ENCODE measurements around the gene CFAP65. TPM values are rescaled to one million over a fixed set of nuclear protein-coding genes. Genes with fewer than 3 reads are reported as not detected.

Gene CFAP65
- total RNA-seq, 1 experiment from 2014 or later, result 0.52 TPM

DNA sequence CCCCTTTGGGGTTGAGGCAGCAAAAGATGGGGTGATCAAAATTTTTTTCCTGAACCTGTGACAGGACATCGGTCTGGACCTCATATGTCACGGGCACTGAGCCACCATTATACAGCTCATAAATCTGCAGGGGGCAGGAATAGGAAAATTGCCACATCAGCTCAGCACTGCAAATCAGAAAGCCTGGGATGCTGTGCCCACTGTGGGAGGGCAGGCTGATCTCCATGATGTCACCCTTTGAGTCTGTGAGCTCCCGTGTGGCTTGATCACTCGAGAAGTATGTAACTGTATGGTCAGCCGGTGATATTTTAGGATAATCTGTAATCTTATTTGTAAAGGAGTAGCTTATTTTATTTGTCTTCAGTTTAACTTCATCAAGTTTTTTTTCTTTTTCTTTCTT, 30.4 kb downstream of the CFAP65 start:
- H3K9ac ChIP-seq (ENCODE audit: low read length), result no peak overlapping the region
- H3K9me2 ChIP-seq (ENCODE audit: insufficient read depth), result no peaks in the 10 kb centered on the region
- H3K27me3 ChIP-seq (ENCODE audit: insufficient read depth, low read length), result no peaks in the 10 kb centered on the region
- BruUV-seq (replicated peaks), result no TSS peak
- H3K79me2 ChIP-seq (ENCODE audit: insufficient read depth, low read length), result no peaks in the 10 kb centered on the region
- no peaks in the 10 kb centered on the region for H3K4me1 ChIP-seq (ENCODE audit: control insufficient read depth in 1 of 2, insufficient read depth in 2 of 2, low read length in 2 of 2)
- CTCF ChIA-PET, result interaction anchor here (0.7 to 5.1 kb wide), 11 partner anchors 9 to 160 kb away, joined by 3 to 30 read pairs (median 4); no protein-coding TSS in a partner anchor
- ATAC-seq (no peak), DNase-seq (ENCODE audit: low read depth, low spot score) (no peak)
- H3K4me2 ChIP-seq (ENCODE audit: low read length), result no peak overlapping the region
- no peaks in the 10 kb centered on the region; a peak in 1 of 4 replicates for H3K9me3 ChIP-seq (ENCODE audit: control insufficient read depth in 1 of 2, insufficient read depth in 1 of 2, low read depth in 1 of 2, low read length in 2 of 2)
- H3K27ac ChIP-seq (ENCODE audit: low read depth, low read length), result no peak overlapping the region
- POLR2A ChIA-PET, result interaction anchor here (2.5 kb wide), 1 partner anchor 9 kb away, joined by 9 read pairs; no protein-coding TSS in a partner anchor
- no peaks in the 10 kb centered on the region for H3K36me3 ChIP-seq (ENCODE audit: control insufficient read depth in 1 of 2, insufficient read depth in 2 of 2, low read length in 2 of 2)
- no peaks in the 10 kb centered on the region for H4K20me1 ChIP-seq (ENCODE audit: insufficient read depth)
- RAD21 ChIA-PET (ENCODE audit: low non-redundant PET in 1 of 2, low total read pairs in 2 of 2, uncharacterized antibody in 2 of 2, unreplicated experiment in 2 of 2), result interaction anchor here in 1 of 2 experiments (0.6 to 0.7 kb wide), 2 partner anchors 8 to 45 kb away, joined by 3 to 4 read pairs; no protein-coding TSS in a partner anchor
- no peak overlapping the region for H3K4me3 ChIP-seq (replicated peaks in 1 of 2; ENCODE audit: low read depth in 1 of 2, low read length in 2 of 2)
- intact Hi-C loops (cut with micrococcal nuclease), result no loop called here
- H2AFZ ChIP-seq (ENCODE audit: low read depth, low read length, poor library complexity, severe bottlenecking), result no peak overlapping the region
- TF ChIP-seq POLR2A (IDR thresholded peaks at IDR 0.05; ENCODE audit: borderline replicate concordance, extremely low read depth, insufficient read depth, insufficient read length), result no peak
- TF ChIP-seq EZH2 (IDR thresholded peaks at IDR 0.05), result no peak
- TF ChIP-seq SIN3A (IDR thresholded peaks at IDR 0.05; ENCODE audit: low read depth), result no peak

GRCh38 chr2:219010162-219010756, 31.1 kb downstream of the CFAP65 start:
- H3K27ac ChIP-seq (ENCODE audit: low read depth, low read length), result no peak overlapping the region
- H3K27me3 ChIP-seq (ENCODE audit: insufficient read depth, low read length), result no peaks in the 10 kb centered on the region
- H3K79me2 ChIP-seq (ENCODE audit: insufficient read depth, low read length), result no peaks in the 10 kb centered on the region
- H3K4me3 ChIP-seq (replicated peaks in 1 of 2; ENCODE audit: low read depth in 1 of 2, low read length in 2 of 2), result no peak overlapping the region
- CTCF ChIA-PET, result interaction anchor here (0.7 to 5.1 kb wide), 16 partner anchors 8 to 378 kb away, joined by 3 to 30 read pairs (median 4); partner anchors contain the start of gene DNPEP
- H3K36me3 ChIP-seq (ENCODE audit: control insufficient read depth in 1 of 2, insufficient read depth in 2 of 2, low read length in 2 of 2), result no peaks in the 10 kb centered on the region
- H3K4me1 ChIP-seq (ENCODE audit: control insufficient read depth in 1 of 2, insufficient read depth in 2 of 2, low read length in 2 of 2), result no peaks in the 10 kb centered on the region
- POLR2A ChIA-PET, result interaction anchor here (2.5 kb wide), 1 partner anchor 8 kb away, joined by 9 read pairs; no protein-coding TSS in a partner anchor
- no peaks in the 10 kb centered on the region for H3K9me2 ChIP-seq (ENCODE audit: insufficient read depth)
- intact Hi-C loops (cut with micrococcal nuclease), result no loop called here
- RAD21 ChIA-PET (ENCODE audit: low non-redundant PET in 1 of 2, low total read pairs in 2 of 2, uncharacterized antibody in 2 of 2, unreplicated experiment in 2 of 2), result interaction anchor here in 1 of 2 experiments (0.7 to 1.4 kb wide), 2 partner anchors 8 to 145 kb away, joined by 3 to 4 read pairs; no protein-coding TSS in a partner anchor
- H3K9ac ChIP-seq (ENCODE audit: low read length), result no peak overlapping the region
- peak; percentile 100 for ATAC-seq
- BruUV-seq (replicated peaks), result no TSS peak
- H3K4me2 ChIP-seq (ENCODE audit: low read length), result no peak overlapping the region
- no peak for DNase-seq (ENCODE audit: low read depth, low spot score)
- no peaks in the 10 kb centered on the region; a peak in 1 of 4 replicates for H3K9me3 ChIP-seq (ENCODE audit: control insufficient read depth in 1 of 2, insufficient read depth in 1 of 2, low read depth in 1 of 2, low read length in 2 of 2)
- H4K20me1 ChIP-seq (ENCODE audit: insufficient read depth), result no peaks in the 10 kb centered on the region
- no peak overlapping the region for H2AFZ ChIP-seq (ENCODE audit: low read depth, low read length, poor library complexity, severe bottlenecking)
- TF ChIP-seq FOSL1 (IDR thresholded peaks at IDR 0.05; ENCODE audit: low read depth) (no peak), CTCF (IDR thresholded peaks at IDR 0.05 in 2 of 3, conservative IDR thresholded peaks at IDR 0.05 in 1 of 3; ENCODE audit: borderline replicate concordance in 1 of 3, insufficient read depth in 1 of 3, low read depth in 2 of 3, low read length in 2 of 3) (peak; percentile 61 to 78 (median 67)), ZBTB33 (IDR thresholded peaks at IDR 0.05; ENCODE audit: extremely low read depth, insufficient replicate concordance, low read length) (no peak), CBX3 (IDR thresholded peaks at IDR 0.05; ENCODE audit: low read depth) (no peak), SP1 (IDR thresholded peaks at IDR 0.05; ENCODE audit: low read depth) (no peak), REST (IDR thresholded peaks at IDR 0.05; ENCODE audit: low read depth) (no peak), EZH2 (IDR thresholded peaks at IDR 0.05) (no peak), SRF (IDR thresholded peaks at IDR 0.05; ENCODE audit: low read depth) (no peak), TCF7L2 (IDR thresholded peaks at IDR 0.05; ENCODE audit: borderline replicate concordance, extremely low read depth, insufficient read depth, insufficient read length) (no peak)
